Eye (tissue), 1 donor: Measurements from ENCODE around the gene HERPUD2.
"Not testable (repeated sequence)": the region's sequence is repeated elsewhere in the genome, so short reads cannot be mapped to it uniquely, and the experiment has no call there.

Source experiments
- DNase-seq: peaks from one replicate; pipeline ENCODE4 v3.0.0-alpha.2; 2015

Gene HERPUD2

GRCh38 chr7:35599061-35599460 lies 95.9 kb downstream of the HERPUD2 start:
- DNase-seq = no peak

- no peak for DNase-seq
Measured at GRCh38 chr7:35596061-35596460, 98.9 kb downstream of the HERPUD2 start.

DNA sequence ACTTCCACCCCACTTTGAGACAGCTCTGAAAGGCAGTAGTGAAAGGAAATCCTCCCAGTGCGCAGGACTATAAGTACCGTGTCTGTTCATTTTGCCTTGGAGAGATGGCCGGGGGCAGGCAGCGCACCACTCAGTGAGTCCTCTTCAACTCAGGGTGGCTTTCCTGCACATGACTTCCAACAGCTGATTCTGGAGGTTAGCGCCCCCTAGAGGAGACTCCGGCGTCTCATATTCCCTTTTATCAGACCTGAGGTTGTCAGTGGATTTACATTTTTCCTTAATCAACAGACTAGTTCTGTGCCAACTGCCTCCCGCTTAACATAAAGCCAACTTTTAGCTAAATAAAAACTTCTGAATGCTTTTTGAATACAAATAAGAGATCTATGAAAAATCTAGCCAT lies 101.0 kb downstream of the HERPUD2 start:
- no peak for DNase-seq

GRCh38 chr7:35588647-35589046 lies 106.3 kb downstream of the HERPUD2 start:
- no peak for DNase-seq

- no peak for DNase-seq
Measured at GRCh38 chr7:35584990-35585389, 109.9 kb downstream of the HERPUD2 start.

GRCh38 chr7:35584533-35584932 lies 110.4 kb downstream of the HERPUD2 start:
- DNase-seq = not testable (repeated sequence)
